ENCODE data around the gene SPART.

The SPART gene

GRCh38 chr13:36358175-36358718 is 12.1 kb upstream of the SPART start:
- DNase-seq (ENCODE audit: extremely low spot score): no peak
- TF ChIP-seq ELF4 (IDR thresholded peaks at IDR 0.05): no peak
- TF ChIP-seq NFRKB (IDR thresholded peaks at IDR 0.05): no peak
- ChIA-PET CTCF (no interaction called here), POLR2A (interaction anchor here (4.1 kb wide), 1 partner anchor 12 kb away, joined by 15 read pairs; the partner anchor contains the start of gene SPART)

DNA sequence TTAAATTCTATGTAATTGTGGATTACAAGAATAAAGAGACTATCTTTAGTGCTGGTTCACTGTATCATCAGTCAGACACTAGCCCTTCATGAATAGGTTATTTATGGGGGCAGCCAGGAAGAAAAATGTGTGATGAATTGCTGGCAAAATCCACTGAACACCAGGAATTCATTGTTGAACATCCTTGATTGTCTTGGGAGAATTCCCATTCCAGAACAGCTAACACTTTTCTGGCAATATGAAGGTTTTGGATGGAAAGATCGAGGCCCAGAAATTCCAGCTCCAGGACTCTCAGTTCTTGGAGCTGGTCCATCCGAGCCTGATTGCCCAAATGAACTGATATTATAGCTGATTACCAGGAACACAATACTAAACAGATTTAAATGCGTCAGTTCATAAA is 11.5 kb upstream of the SPART start:
- CTCF ChIA-PET: no interaction called here
- TF ChIP-seq BHLHE40 (IDR thresholded peaks at IDR 0.05; ENCODE audit: borderline replicate concordance): no peak
- DNase-seq (ENCODE audit: extremely low spot score): no peak
- POLR2A ChIA-PET: interaction anchor here (4.1 kb wide), 1 partner anchor 12 kb away, joined by 15 read pairs; the partner anchor contains the start of gene SPART

GRCh38 chr13:36357231-36357630 is 11.0 kb upstream of the SPART start:
- ChIA-PET CTCF (no interaction called here), POLR2A (interaction anchor here (4.1 kb wide), 1 partner anchor 11 kb away, joined by 15 read pairs; the partner anchor contains the start of gene SPART)
- DNase-seq (ENCODE audit: extremely low spot score): no peak
- TF ChIP-seq SUZ12 (IDR thresholded peaks at IDR 0.05) (no peak), TARDBP (IDR thresholded peaks at IDR 0.05) (no peak), BHLHE40 (IDR thresholded peaks at IDR 0.05; ENCODE audit: borderline replicate concordance) (no peak), FOXA1 (IDR thresholded peaks at IDR 0.05) (no peak), NFRKB (IDR thresholded peaks at IDR 0.05) (no peak), CTBP1 (IDR thresholded peaks at IDR 0.05; ENCODE audit: borderline replicate concordance) (no peak), HDGF (IDR thresholded peaks at IDR 0.05; ENCODE audit: borderline replicate concordance) (no peak), PKNOX1 (IDR thresholded peaks at IDR 0.05) (no peak), ZNF384 (IDR thresholded peaks at IDR 0.05) (no peak), SP1 (IDR thresholded peaks at IDR 0.05) (no peak), ARNT (IDR thresholded peaks at IDR 0.05) (no peak), FOXK2 (IDR thresholded peaks at IDR 0.05) (no peak)

- CTCF ChIA-PET: no interaction called here
- POLR2A ChIA-PET: no interaction called here
- DNase-seq (ENCODE audit: extremely low spot score): no peak
- TF ChIP-seq ELF4 (IDR thresholded peaks at IDR 0.05) (no peak), CTBP1 (IDR thresholded peaks at IDR 0.05; ENCODE audit: borderline replicate concordance) (no peak), SUZ12 (IDR thresholded peaks at IDR 0.05) (no peak), NFRKB (IDR thresholded peaks at IDR 0.05) (no peak), FOXK2 (IDR thresholded peaks at IDR 0.05) (no peak), ARNT (IDR thresholded peaks at IDR 0.05) (no peak), HDGF (IDR thresholded peaks at IDR 0.05; ENCODE audit: borderline replicate concordance) (no peak), FOXA1 (IDR thresholded peaks at IDR 0.05) (no peak), ZNF384 (IDR thresholded peaks at IDR 0.05) (no peak), PKNOX1 (IDR thresholded peaks at IDR 0.05) (no peak), BHLHE40 (IDR thresholded peaks at IDR 0.05; ENCODE audit: borderline replicate concordance) (no peak), LEF1 (IDR thresholded peaks at IDR 0.05; ENCODE audit: borderline replicate concordance) (no peak)
These were observed 9.9 kb upstream of the SPART start for GRCh38 chr13:36356058-36356457.

DNA sequence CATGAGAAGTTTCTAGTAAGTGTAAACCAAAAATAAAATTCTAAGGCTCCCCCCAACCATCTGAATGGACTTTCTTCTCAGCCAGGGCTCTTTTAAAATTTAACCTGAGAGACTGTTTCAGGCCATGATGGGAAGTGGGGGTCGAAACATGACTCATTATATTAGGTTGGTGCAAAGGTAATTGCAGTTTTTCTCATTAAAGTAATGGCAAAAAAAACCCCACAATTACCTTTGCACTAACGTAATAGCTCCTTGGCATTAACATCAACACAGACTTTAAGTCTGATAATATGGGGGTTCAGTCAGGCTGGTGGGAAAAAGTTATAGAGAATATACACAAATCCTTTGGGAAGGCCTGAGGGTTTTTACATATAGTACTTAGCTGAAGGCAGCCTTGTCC is 9.4 kb upstream of the SPART start:
- TF ChIP-seq ELF4 (IDR thresholded peaks at IDR 0.05) (no peak), NFRKB (IDR thresholded peaks at IDR 0.05) (no peak), FOXK2 (IDR thresholded peaks at IDR 0.05) (no peak), L3MBTL2 (conservative IDR thresholded peaks at IDR 0.05) (no peak), SP1 (IDR thresholded peaks at IDR 0.05) (no peak), FOXM1 (IDR thresholded peaks at IDR 0.05; ENCODE audit: borderline replicate concordance) (no peak), ARNT (IDR thresholded peaks at IDR 0.05) (no peak), FOXA1 (IDR thresholded peaks at IDR 0.05) (no peak), HDGF (IDR thresholded peaks at IDR 0.05; ENCODE audit: borderline replicate concordance) (no peak), CTBP1 (IDR thresholded peaks at IDR 0.05; ENCODE audit: borderline replicate concordance) (no peak), BHLHE40 (IDR thresholded peaks at IDR 0.05; ENCODE audit: borderline replicate concordance) (no peak), PKNOX1 (IDR thresholded peaks at IDR 0.05) (no peak), LEF1 (IDR thresholded peaks at IDR 0.05; ENCODE audit: borderline replicate concordance) (no peak), SUZ12 (IDR thresholded peaks at IDR 0.05) (no peak), TARDBP (IDR thresholded peaks at IDR 0.05) (no peak), ZNF384 (IDR thresholded peaks at IDR 0.05) (no peak)
- no peak for DNase-seq (ENCODE audit: extremely low spot score)
- POLR2A ChIA-PET: no interaction called here
- CTCF ChIA-PET: interaction anchor here (1.1 kb wide), 1 partner anchor 9 kb away, joined by 6 read pairs; no protein-coding TSS in a partner anchor

DNA sequence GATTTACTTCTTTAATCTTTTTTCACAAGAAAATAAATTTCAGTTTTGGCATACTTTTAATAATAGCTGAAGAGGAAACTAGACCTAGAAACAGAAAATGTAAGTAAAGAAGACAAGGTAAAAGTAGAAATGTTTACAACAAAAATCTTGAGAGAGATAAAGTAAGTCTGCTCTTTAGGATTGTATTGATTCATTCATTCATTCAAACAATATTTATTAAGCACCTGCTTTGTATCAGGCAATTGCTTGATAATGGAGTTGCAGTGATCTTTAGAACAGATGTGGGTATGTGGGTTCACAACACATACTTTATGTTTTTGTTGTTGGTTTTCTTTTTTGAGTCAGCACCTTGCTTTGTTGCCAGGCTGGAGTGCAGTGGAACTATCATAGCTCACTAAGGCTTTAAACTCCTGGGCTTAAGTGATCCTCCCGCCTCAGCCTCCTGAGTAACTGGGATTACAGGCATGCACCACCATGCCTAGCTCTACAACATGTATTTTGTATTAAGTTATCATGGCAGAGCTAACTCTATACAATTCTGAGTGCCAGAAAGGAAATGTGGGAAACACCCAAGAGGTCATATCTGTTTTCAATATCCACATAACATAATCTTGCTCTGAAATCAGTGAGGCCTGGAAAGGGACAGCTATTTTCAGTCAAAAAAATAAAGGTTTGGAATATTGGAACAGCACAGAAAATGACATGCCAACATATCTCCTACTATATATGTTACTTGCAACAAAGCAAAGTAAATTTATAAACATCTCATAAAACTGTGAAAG is 8.8 kb upstream of the SPART start:
- POLR2A ChIA-PET: no interaction called here
- no peak for TF ChIP-seq TARDBP (IDR thresholded peaks at IDR 0.05)
- no peak for TF ChIP-seq FOXA1 (IDR thresholded peaks at IDR 0.05)
- no peak for TF ChIP-seq ZNF384 (IDR thresholded peaks at IDR 0.05)
- no peak for TF ChIP-seq ELF4 (IDR thresholded peaks at IDR 0.05)
- no peak for TF ChIP-seq BHLHE40 (IDR thresholded peaks at IDR 0.05; ENCODE audit: borderline replicate concordance)
- TF ChIP-seq SP1 (IDR thresholded peaks at IDR 0.05): no peak
- no peak for TF ChIP-seq PKNOX1 (IDR thresholded peaks at IDR 0.05)
- TF ChIP-seq HDGF (IDR thresholded peaks at IDR 0.05; ENCODE audit: borderline replicate concordance): no peak
- no peak for TF ChIP-seq L3MBTL2 (conservative IDR thresholded peaks at IDR 0.05)
- no peak for TF ChIP-seq CTBP1 (IDR thresholded peaks at IDR 0.05; ENCODE audit: borderline replicate concordance)
- TF ChIP-seq FOXM1 (IDR thresholded peaks at IDR 0.05; ENCODE audit: borderline replicate concordance): no peak
- TF ChIP-seq NFRKB (IDR thresholded peaks at IDR 0.05): no peak
- no peak for TF ChIP-seq FOXK2 (IDR thresholded peaks at IDR 0.05)
- TF ChIP-seq SUZ12 (IDR thresholded peaks at IDR 0.05): no peak
- no peak for TF ChIP-seq ARNT (IDR thresholded peaks at IDR 0.05)
- no peak for TF ChIP-seq LEF1 (IDR thresholded peaks at IDR 0.05; ENCODE audit: borderline replicate concordance)
- CTCF ChIA-PET: interaction anchor here (1.1 kb wide), 1 partner anchor 8 kb away, joined by 6 read pairs; no protein-coding TSS in a partner anchor

More for the DNA sequence above, 8.8 kb upstream of the SPART start:
- DNase-seq (ENCODE audit: extremely low spot score): no peak
